HCT116 (cell line): ENCODE measurements around the gene LIMS2. TPM values are rescaled to one million over a fixed set of nuclear protein-coding genes. Genes with fewer than 3 reads are reported as not detected.

Experiments used
- ATAC-seq: fragments of 200-7000 bp; cut with Tn5 transposase; 2 replicates; pipeline ENCODE4 v1.9.1; 2020; ENCODE audit warnings: mild to moderate bottlenecking, moderate library complexity
- BruUV-seq: library from RNA; stranded (reverse); fragments of 400-500 nt; replicated peaks from 2 replicates; lab custom pipeline; 2021; lab: Mats Ljungman, UMichigan
- CTCF ChIA-PET: fragments of 300-600 bp; sonication (Branson Sonifier 250); formaldehyde crosslinking; loops from one replicate; lab custom pipeline; 2021; ENCODE audit warnings: antibody characterized with exemption; lab: Charles Lee
- POLR2A ChIA-PET: fragments of 300-600, 350-600 bp; sonication (Branson Sonifier 250); formaldehyde crosslinking; loops from one replicate; lab custom pipeline; 2021; ENCODE audit warnings: antibody characterized with exemption; lab: Charles Lee
- RAD21 ChIA-PET, 2 experiments: fragments of 300-600 bp; sonication (Branson Sonifier 250); formaldehyde crosslinking; loops; one replicate each; lab custom pipeline; 2023; ENCODE audit warnings: low total read pairs in 2 of 2; ENCODE audit not compliant: uncharacterized antibody in 2 of 2, unreplicated experiment in 2 of 2, low non-redundant PET in 1 of 2; lab: Charles Lee
- DNase-seq: peaks from one replicate; pipeline ENCODE4 v3.0.0-alpha.2; 2010; ENCODE audit warnings: low read depth, low spot score
- H2AFZ ChIP-seq: fragments of 200-600 bp; shearing (Covaris generic), sonication (generic); 2 replicates; pipeline ENCODE4 v1.6.1; 2017; ENCODE audit warnings: low read depth, mixed run types, mixed read lengths, antibody characterized with exemption, low read length; ENCODE audit not compliant: poor library complexity, severe bottlenecking
- H3K27ac ChIP-seq: 2 replicates; pipeline ENCODE4 v1.5.1; 2012; ENCODE audit warnings: low read depth, low read length
- H3K27me3 ChIP-seq: fragments of 200-600 bp; sonication (generic); 2 replicates; pipeline ENCODE4 v1.6.1; 2016; ENCODE audit warnings: mixed run types, low read length, mixed read lengths; ENCODE audit not compliant: insufficient read depth
- H3K36me3 ChIP-seq, 2 experiments: fragments of 200-500 bp in 1 of 2; fragments of 200-600 bp in 1 of 2; sonication (Bioruptor generic) in 1 of 2; sonication (generic) in 1 of 2; 2 replicates each; pipeline versions ENCODE4 v1.5.1 to v1.6.1; 2014 to 2016; ENCODE audit warnings: low read length in 2 of 2, inconsistent platforms in 1 of 2, mixed read lengths in 1 of 2, mixed run types in 1 of 2; ENCODE audit not compliant: insufficient read depth in 2 of 2, control insufficient read depth in 1 of 2
- H3K4me1 ChIP-seq, 2 experiments: fragments of 200-600 bp in 1 of 2; sonication (generic) in 1 of 2; 2 replicates each; pipeline versions ENCODE4 v1.5.1 to v1.6.1; 2012 to 2017; ENCODE audit warnings: low read length in 2 of 2, inconsistent platforms in 1 of 2, mild to moderate bottlenecking in 1 of 2, mixed read lengths in 1 of 2, mixed run types in 1 of 2, moderate library complexity in 1 of 2; ENCODE audit not compliant: insufficient read depth in 2 of 2, control insufficient read depth in 1 of 2
- H3K4me2 ChIP-seq: fragments of 200-600 bp; sonication (generic); 2 replicates; pipeline ENCODE4 v1.6.1; 2017; ENCODE audit warnings: mixed run types, low read length, mixed read lengths
- H3K4me3 ChIP-seq, 2 experiments: fragments of 200-600 bp in 1 of 2; sonication (generic) in 1 of 2; replicated peaks in 1 of 2; 2 replicates each; pipeline ENCODE4 v1.5.1; 2011 to 2016; ENCODE audit warnings: low read length in 2 of 2, control low read depth in 1 of 2, low read depth in 1 of 2, mild to moderate bottlenecking in 1 of 2, mixed read lengths in 1 of 2, mixed run types in 1 of 2
- H3K79me2 ChIP-seq: fragments of 200-600 bp; sonication (generic); 2 replicates; pipeline ENCODE4 v1.6.1; 2017; ENCODE audit warnings: mild to moderate bottlenecking, mixed run types, low read length, moderate library complexity, mixed read lengths; ENCODE audit not compliant: insufficient read depth
- H3K9ac ChIP-seq: fragments of 200-600 bp; sonication (generic); 2 replicates; pipeline ENCODE4 v1.6.1; 2016; ENCODE audit warnings: low read length, mixed read lengths
- H3K9me2 ChIP-seq: fragments of 200-600 bp; sonication (generic), shearing (Covaris generic); 2 replicates; pipeline ENCODE4 v1.6.1; 2017; ENCODE audit warnings: mixed run types, mild to moderate bottlenecking, moderate library complexity; ENCODE audit not compliant: insufficient read depth
- H3K9me3 ChIP-seq, 2 experiments: fragments of 200-500 bp in 1 of 2; fragments of 200-600 bp in 1 of 2; sonication (Bioruptor generic) in 1 of 2; sonication (generic) in 1 of 2; 2 replicates each; pipeline ENCODE4 v1.6.1; 2014 to 2017; ENCODE audit warnings: low read length in 2 of 2, mixed read lengths in 2 of 2, inconsistent platforms in 1 of 2, low read depth in 1 of 2, mild to moderate bottlenecking in 1 of 2, mixed run types in 1 of 2, moderate library complexity in 1 of 2; ENCODE audit not compliant: control insufficient read depth in 1 of 2, insufficient read depth in 1 of 2
- H4K20me1 ChIP-seq: fragments of 200-600 bp; sonication (generic), shearing (Covaris generic); 2 replicates; pipeline ENCODE4 v1.6.1; 2017; ENCODE audit warnings: mixed run types, mild to moderate bottlenecking, moderate library complexity; ENCODE audit not compliant: insufficient read depth
- ATF3 ChIP-seq: IDR thresholded peaks from 2 replicates; pipeline ENCODE4 v1.6.1; 2012
- CBX3 ChIP-seq: IDR thresholded peaks from 2 replicates; pipeline ENCODE4 v1.6.1; 2012; ENCODE audit warnings: low read depth
- CEBPB ChIP-seq: IDR thresholded peaks from 2 replicates; pipeline ENCODE4 v1.6.1; 2012; ENCODE audit warnings: low read depth
- CTCF ChIP-seq, 3 experiments: fragments of 200-600 bp in 1 of 3; sonication (generic) in 1 of 3; IDR thresholded peaks in 2 of 3; conservative IDR thresholded peaks in 1 of 3; 2 replicates each; pipeline ENCODE4 v1.5.1; 2012 to 2017; ENCODE audit warnings: low read depth in 2 of 3, low read length in 2 of 3, antibody characterized with exemption in 1 of 3, borderline replicate concordance in 1 of 3, control low read depth in 1 of 3, mild to moderate bottlenecking in 1 of 3, mixed read lengths in 1 of 3, mixed run types in 1 of 3, moderate library complexity in 1 of 3; ENCODE audit not compliant: insufficient read depth in 1 of 3
- EGR1 ChIP-seq: IDR thresholded peaks from 2 replicates; pipeline ENCODE4 v1.6.1; 2012; ENCODE audit warnings: low read depth
- ELF1 ChIP-seq: IDR thresholded peaks from 2 replicates; pipeline ENCODE4 v1.6.1; 2012; ENCODE audit warnings: low read depth, borderline replicate concordance
- FOSL1 ChIP-seq: IDR thresholded peaks from 2 replicates; pipeline ENCODE4 v1.6.1; 2012; ENCODE audit warnings: low read depth
- JUND ChIP-seq: IDR thresholded peaks from 2 replicates; pipeline ENCODE4 v1.6.1; 2012
- MAX ChIP-seq: IDR thresholded peaks from 2 replicates; pipeline ENCODE4 v1.6.1; 2012
- POLR2AphosphoS5 ChIP-seq: IDR thresholded peaks from 2 replicates; pipeline ENCODE4 v1.6.1; 2011; ENCODE audit warnings: mild to moderate bottlenecking, low read depth, low read length, moderate library complexity
- RAD21 ChIP-seq: IDR thresholded peaks from 2 replicates; pipeline ENCODE4 v1.6.1; 2012; ENCODE audit warnings: low read depth, mild to moderate bottlenecking
- REST ChIP-seq: IDR thresholded peaks from 2 replicates; pipeline ENCODE4 v1.6.1; 2012; ENCODE audit warnings: low read depth
- SRF ChIP-seq: IDR thresholded peaks from 2 replicates; pipeline ENCODE4 v1.6.1; 2012; ENCODE audit warnings: low read depth
- TCF7L2 ChIP-seq: IDR thresholded peaks from 2 replicates; pipeline ENCODE4 v1.7.0; 2011; ENCODE audit warnings: borderline replicate concordance, inconsistent platforms; ENCODE audit not compliant: insufficient read depth, insufficient read length; ENCODE audit errors: extremely low read depth
- ZFX ChIP-seq: fragments of 450-650 bp; IDR thresholded peaks from 2 replicates; pipeline ENCODE4 v1.6.1; 2017
- intact Hi-C: fragments of 100-400 bp; cut with micrococcal nuclease; formaldehyde crosslinking; loops from 2 replicates; pipeline ENCODE4 v1.10.0; 2022
- total RNA-seq: library from RNA; stranded (reverse); gene quantifications from one replicate; pipeline ENCODE4 v1.2.1, GENCODE V29; 2021; ENCODE audit not compliant: unreplicated experiment

LIMS2 gene
- total RNA-seq, 1 experiment from 2014 or later: 3.7 TPM

GRCh38 chr2:127701651-127702394 is 26.5 kb upstream of the LIMS2 start:
- H2AFZ ChIP-seq: no peak overlapping the region
- intact Hi-C loops: loop anchor here (2.0 kb wide), 2 partner anchors 111 to 175 kb away; partner anchors contain the start of gene IWS1
- no peaks in the 10 kb centered on the region for H4K20me1 ChIP-seq
- H3K4me1 ChIP-seq: peaks cover 13 to 33% of the 10 kb centered on the region in 2 experiments
- H3K4me2 ChIP-seq: peak overlapping the region; percentile 83
- no peaks in the 10 kb centered on the region for H3K27me3 ChIP-seq
- H3K79me2 ChIP-seq: peaks cover 13% of the 10 kb centered on the region
- peak overlapping the region; percentile 79 for H3K9ac ChIP-seq
- BruUV-seq: no TSS peak
- CTCF ChIA-PET: interaction anchor here (0.9 to 1.8 kb wide), 2 partner anchors 110 kb away, joined by 4 to 9 read pairs; no protein-coding TSS in a partner anchor
- H3K4me3 ChIP-seq: peak overlapping the region; percentile 59 to 72
- RAD21 ChIA-PET: no interaction called here
- peak; percentile 62 for ATAC-seq
- POLR2A ChIA-PET: interaction anchor here (0.7 kb wide), 1 partner anchor 505 kb away, joined by 3 read pairs; no protein-coding TSS in a partner anchor
- peaks cover 6% of the 10 kb centered on the region in 2 experiments for H3K36me3 ChIP-seq
- peak; percentile 16 for DNase-seq
- no peaks in the 10 kb centered on the region for H3K9me2 ChIP-seq
- H3K9me3 ChIP-seq: no peaks in the 10 kb centered on the region
- TF ChIP-seq POLR2AphosphoS5 (no peak), SRF (no peak), RAD21 (peak; percentile 22; the same call in 1 of the 2 replicates), ELF1 (no peak), TCF7L2 (peak; percentile 8), MAX (peak; percentile 73), ATF3 (no peak), REST (no peak), EGR1 (no peak), FOSL1 (no peak), CTCF (IDR thresholded peaks at IDR 0.05 in 2 of 3, conservative IDR thresholded peaks at IDR 0.05 in 1 of 3; ENCODE audit: borderline replicate concordance in 1 of 3, insufficient read depth in 1 of 3, low read depth in 2 of 3, low read length in 2 of 3) (0 out of 6 replicates have a peak, but pooled peaks of 1 of the 3 experiments have one; percentile 3), CBX3 (no peak), ZFX (peak; percentile 98), CEBPB (no peak), JUND (0 out of 2 replicates have a peak, but pooled peaks have one; percentile 15)
- TF ChIP-seq, all 23 proteins: peak for 6
- H3K27ac ChIP-seq: peak overlapping the region; percentile 98
